Neural progenitor cell (in vitro differentiated cells): ENCODE measurements around the gene DHX15. TPM values are rescaled to one million over a fixed set of nuclear protein-coding genes. Genes with fewer than 3 reads are reported as not detected.

Experiments
- DNase-seq: peaks from one replicate; pipeline ENCODE4 v3.0.0-alpha.2; 2016; ENCODE audit warnings: low spot score
- H2AFZ ChIP-seq: fragments of 200-600 bp; sonication (generic); replicated peaks from 2 replicates; pipeline ENCODE4 v1.6.1; 2016; ENCODE audit warnings: antibody characterized with exemption
- H3F3A ChIP-seq: fragments of 200-600 bp; sonication (generic); 2 replicates; pipeline ENCODE4 v1.6.1; 2016; ENCODE audit warnings: antibody characterized with exemption, low read depth
- H3K27ac ChIP-seq: fragments of 200-600 bp; sonication (generic); 2 replicates; pipeline ENCODE4 v1.5.1; 2016; ENCODE audit warnings: mild to moderate bottlenecking
- H3K27me3 ChIP-seq: fragments of 200-600 bp; sonication (generic); 2 replicates; pipeline ENCODE4 v1.6.1; 2016; ENCODE audit warnings: mild to moderate bottlenecking, moderate library complexity
- H3K36me3 ChIP-seq: fragments of 200-600 bp; sonication (generic); 2 replicates; pipeline ENCODE4 v1.5.1; 2016
- H3K4me1 ChIP-seq: fragments of 200-600 bp; sonication (generic); 2 replicates; pipeline ENCODE4 v1.6.1; 2016; ENCODE audit warnings: mixed run types
- H3K4me2 ChIP-seq: fragments of 200-600 bp; sonication (generic); 2 replicates; pipeline ENCODE4 v1.6.1; 2016
- H3K4me3 ChIP-seq: fragments of 200-600 bp; sonication (generic); 2 replicates; pipeline ENCODE4 v1.5.1; 2016
- H3K79me2 ChIP-seq: fragments of 200-600 bp; sonication (generic); 2 replicates; pipeline ENCODE4 v1.6.1; 2016; ENCODE audit warnings: low read depth
- H3K9ac ChIP-seq: fragments of 200-600 bp; sonication (generic); 2 replicates; pipeline ENCODE4 v1.6.1; 2016
- H3K9me3 ChIP-seq: fragments of 200-600 bp; sonication (generic); 2 replicates; pipeline ENCODE4 v1.5.1; 2016; ENCODE audit warnings: low read depth
- H4K20me1 ChIP-seq: fragments of 200-600 bp; sonication (generic); 2 replicates; pipeline ENCODE4 v1.6.1; 2016; ENCODE audit warnings: low read depth
- H3K27ac Mint-ChIP-seq: 3 replicates; pipeline ENCODE4 v1.8.0; 2021; ENCODE audit warnings: mixed read lengths
- H3K27me3 Mint-ChIP-seq: 2 replicates; pipeline ENCODE4 v1.8.0; 2022; ENCODE audit warnings: low read depth, mild to moderate bottlenecking, inconsistent platforms, moderate library complexity, mixed read lengths; ENCODE audit not compliant: insufficient read depth
- H3K36me3 Mint-ChIP-seq: 3 replicates; pipeline ENCODE4 v1.8.0; 2021; ENCODE audit warnings: mixed read lengths
- H3K4me1 Mint-ChIP-seq: 3 replicates; pipeline ENCODE4 v1.8.0; 2021; ENCODE audit warnings: mixed read lengths
- H3K4me3 Mint-ChIP-seq: 3 replicates; pipeline ENCODE4 v1.8.0; 2021; ENCODE audit warnings: mild to moderate bottlenecking, moderate library complexity, mixed read lengths
- H3K9me3 Mint-ChIP-seq: 3 replicates; pipeline ENCODE4 v1.8.0; 2020; ENCODE audit warnings: mixed read lengths
- CTCF ChIP-seq: fragments of 200-600 bp; sonication (generic); IDR thresholded peaks from 2 replicates; pipeline ENCODE4 v1.5.1; 2017; ENCODE audit warnings: antibody characterized with exemption, mild to moderate bottlenecking
- EZH2 ChIP-seq: fragments of 200-600 bp; sonication (generic); IDR thresholded peaks from 2 replicates; pipeline ENCODE4 v1.6.1; 2017; ENCODE audit warnings: antibody characterized with exemption, mild to moderate bottlenecking, moderate library complexity
- EZH2phosphoT487 ChIP-seq: fragments of 200-600 bp; sonication (generic); IDR thresholded peaks from 2 replicates; pipeline ENCODE4 v1.6.1; 2017; ENCODE audit warnings: antibody characterized with exemption
- total RNA-seq: library from RNA; depleted of rRNA; stranded (reverse); fragments of >200 nt; gene quantifications from 2 replicates; pipeline ENCODE4 v1.2.3, GENCODE V29; 2015; ENCODE audit warnings: low replicate concordance

DHX15 gene
- total RNA-seq, 1 donor from 2014 or later = 410 TPM

- Mint-ChIP-seq H3K9me3 (peaks cover 19% of the 10 kb centered on the region), H3K27me3 (peaks cover 2% of the 10 kb centered on the region), H3K4me1 (peaks cover under 1% of the 10 kb centered on the region), H3K4me3 (no peak overlapping the region), H3K36me3 (peaks cover 76% of the 10 kb centered on the region), H3K27ac (no peak overlapping the region)
- Histone ChIP-seq H3F3A (no peaks in the 10 kb centered on the region), H3K36me3 (peaks cover 16% of the 10 kb centered on the region), H3K27me3 (no peaks in the 10 kb centered on the region), H4K20me1 (peaks cover 98% of the 10 kb centered on the region), H2AFZ (no peak overlapping the region), H3K4me3 (no peak overlapping the region), H3K27ac (no peak overlapping the region), H3K4me1 (no peaks in the 10 kb centered on the region), H3K9ac (no peak overlapping the region), H3K9me3 (no peaks in the 10 kb centered on the region), H3K4me2 (no peak overlapping the region), H3K79me2 (peaks cover 100% of the 10 kb centered on the region)
- no peak for TF ChIP-seq EZH2
- no peak for TF ChIP-seq EZH2phosphoT487
- no peak for TF ChIP-seq CTCF
- no peak for DNase-seq
Observed at GRCh38 chr4:24565054-24565453, 19.3 kb downstream of the DHX15 start.

GRCh38 chr4:24564488-24564887 lies 19.9 kb downstream of the DHX15 start:
- H3K79me2 ChIP-seq = peaks cover 100% of the 10 kb centered on the region
- no peaks in the 10 kb centered on the region for H3K9me3 ChIP-seq
- no peaks in the 10 kb centered on the region for H3K27me3 ChIP-seq
- no peaks in the 10 kb centered on the region for H3K4me1 ChIP-seq
- no peak overlapping the region for H3K4me3 ChIP-seq
- H4K20me1 ChIP-seq = peaks cover 98% of the 10 kb centered on the region
- Mint-ChIP-seq H3K4me1 (no peaks in the 10 kb centered on the region), H3K27me3 (peaks cover 2% of the 10 kb centered on the region), H3K4me3 (no peak overlapping the region), H3K9me3 (peaks cover 19% of the 10 kb centered on the region), H3K36me3 (peaks cover 72% of the 10 kb centered on the region), H3K27ac (no peak overlapping the region)
- DNase-seq = no peak
- peaks cover 16% of the 10 kb centered on the region for H3K36me3 ChIP-seq
- no peak overlapping the region for H3K9ac ChIP-seq
- no peak overlapping the region for H2AFZ ChIP-seq
- no peak overlapping the region for H3K4me2 ChIP-seq
- H3F3A ChIP-seq = no peaks in the 10 kb centered on the region
- TF ChIP-seq EZH2phosphoT487 (no peak), CTCF (no peak), EZH2 (no peak)
- H3K27ac ChIP-seq = no peak overlapping the region

GRCh38 chr4:24561438-24562139 lies 22.8 kb downstream of the DHX15 start:
- no peak overlapping the region for H3K4me2 ChIP-seq
- H3K4me1 Mint-ChIP-seq = no peaks in the 10 kb centered on the region
- no peak overlapping the region for H3K4me3 Mint-ChIP-seq
- H3K9ac ChIP-seq = no peak overlapping the region
- H2AFZ ChIP-seq = no peak overlapping the region
- peaks cover 13% of the 10 kb centered on the region for H3K9me3 Mint-ChIP-seq
- H3K27me3 Mint-ChIP-seq = peaks cover 2% of the 10 kb centered on the region
- DNase-seq = no peak
- peaks cover 59% of the 10 kb centered on the region for H3K36me3 Mint-ChIP-seq
- peaks cover 98% of the 10 kb centered on the region for H4K20me1 ChIP-seq
- no peaks in the 10 kb centered on the region for H3F3A ChIP-seq
- H3K9me3 ChIP-seq = no peaks in the 10 kb centered on the region
- H3K27ac ChIP-seq = no peak overlapping the region
- no peaks in the 10 kb centered on the region for H3K27me3 ChIP-seq
- no peak overlapping the region for H3K27ac Mint-ChIP-seq
- no peak overlapping the region for H3K4me3 ChIP-seq
- no peak for TF ChIP-seq EZH2phosphoT487
- TF ChIP-seq EZH2 = no peak
- no peak for TF ChIP-seq CTCF
- H3K36me3 ChIP-seq = peaks cover 7% of the 10 kb centered on the region
- no peaks in the 10 kb centered on the region for H3K4me1 ChIP-seq
- peaks cover 100% of the 10 kb centered on the region for H3K79me2 ChIP-seq
